Rectal smooth muscle tissue (tissue), 1 donor: ENCODE measurements around the gene STEAP1B.
"Not testable (repeated sequence)": the region's sequence is repeated elsewhere in the genome, so short reads cannot be mapped to it uniquely, and the experiment has no call there.

Experiments used
- H3K27ac ChIP-seq: one replicate; pipeline ENCODE4 v1.7.0; 2013; ENCODE audit warnings: low read depth, low read length, inconsistent platforms
- H3K27me3 ChIP-seq: one replicate; pipeline ENCODE4 v1.7.0; 2013; ENCODE audit warnings: low read length; ENCODE audit not compliant: control insufficient read depth, insufficient read depth
- H3K36me3 ChIP-seq: one replicate; pipeline ENCODE4 v1.7.0; 2013; ENCODE audit warnings: low read length; ENCODE audit not compliant: control insufficient read depth, insufficient read depth
- H3K4me1 ChIP-seq: one replicate; pipeline ENCODE4 v1.7.0; 2013; ENCODE audit warnings: low read length; ENCODE audit not compliant: control insufficient read depth, insufficient read depth
- H3K4me3 ChIP-seq: one replicate; pipeline ENCODE4 v1.7.0; 2013; ENCODE audit warnings: low read length
- H3K9ac ChIP-seq: one replicate; pipeline ENCODE4 v1.7.0; 2013; ENCODE audit warnings: low read length

STEAP1B gene

DNA sequence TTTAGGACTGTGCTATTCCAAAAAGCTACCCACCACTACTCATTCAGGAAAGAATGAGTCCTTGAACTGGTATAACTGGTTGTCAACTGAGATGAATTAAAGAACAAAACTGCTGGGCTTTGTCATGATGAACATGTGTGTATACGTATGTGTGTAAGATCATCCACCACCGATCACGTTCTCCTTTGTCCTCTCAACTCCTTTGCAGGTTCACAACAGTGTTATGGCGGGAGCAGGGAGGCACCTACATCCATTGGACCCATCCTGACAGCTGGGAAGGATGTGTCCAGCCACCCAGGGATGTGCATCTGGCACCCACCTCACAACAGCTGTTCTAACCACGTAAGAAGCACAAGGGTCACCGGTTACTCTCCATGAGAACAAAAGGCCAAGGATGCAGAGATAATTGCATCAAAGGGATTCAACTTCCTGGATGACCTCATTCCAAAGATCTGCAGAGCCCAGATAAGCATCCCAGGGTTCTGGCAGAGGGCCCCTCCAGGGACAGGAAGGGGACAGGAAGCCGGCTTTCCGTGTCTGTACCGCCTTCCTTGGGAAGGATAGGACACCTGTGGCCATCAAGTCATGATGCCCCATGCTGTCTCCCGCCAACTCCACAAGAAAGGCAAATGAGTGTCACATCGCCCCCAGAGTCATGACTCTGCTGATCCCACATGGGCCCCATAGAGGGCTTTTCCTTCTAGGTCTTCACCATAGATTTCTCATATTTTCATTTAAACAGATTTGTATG is 66.1 kb downstream of the STEAP1B start:
- no peaks in the 10 kb centered on the region for H3K27me3 ChIP-seq
- H3K4me1 ChIP-seq = no peaks in the 10 kb centered on the region
- no peak overlapping the region for H3K4me3 ChIP-seq
- H3K36me3 ChIP-seq = no peaks in the 10 kb centered on the region
- no peak overlapping the region for H3K27ac ChIP-seq
- no peak overlapping the region for H3K9ac ChIP-seq

DNA sequence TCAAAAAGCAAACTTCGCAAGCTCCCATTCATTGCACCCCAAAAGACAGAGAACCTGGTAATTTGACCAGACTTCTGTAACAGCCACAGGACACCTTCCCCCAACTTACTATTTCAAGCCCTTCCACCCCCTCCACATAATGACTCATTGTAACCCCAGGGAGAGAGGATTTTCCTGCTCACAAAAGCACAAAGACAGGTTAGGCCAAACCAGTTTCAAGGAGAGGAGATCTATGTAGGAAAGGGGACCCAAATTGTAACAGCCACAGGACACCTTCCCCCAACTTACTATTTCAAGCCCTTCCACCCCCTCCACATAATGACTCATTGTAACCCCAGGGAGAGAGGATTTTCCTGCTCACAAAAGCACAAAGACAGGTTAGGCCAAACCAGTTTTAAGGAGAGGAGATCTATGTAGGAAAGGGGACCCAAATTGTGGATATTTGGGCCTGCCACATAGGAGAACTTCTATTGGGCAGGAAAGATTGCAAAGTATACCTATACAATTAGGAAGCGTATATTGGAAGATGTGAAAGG is 66.8 kb downstream of the STEAP1B start:
- H3K4me1 ChIP-seq, H3K9ac ChIP-seq, H3K4me3 ChIP-seq, H3K27me3 ChIP-seq, H3K36me3 ChIP-seq, H3K27ac ChIP-seq: not testable (repeated sequence)

DNA sequence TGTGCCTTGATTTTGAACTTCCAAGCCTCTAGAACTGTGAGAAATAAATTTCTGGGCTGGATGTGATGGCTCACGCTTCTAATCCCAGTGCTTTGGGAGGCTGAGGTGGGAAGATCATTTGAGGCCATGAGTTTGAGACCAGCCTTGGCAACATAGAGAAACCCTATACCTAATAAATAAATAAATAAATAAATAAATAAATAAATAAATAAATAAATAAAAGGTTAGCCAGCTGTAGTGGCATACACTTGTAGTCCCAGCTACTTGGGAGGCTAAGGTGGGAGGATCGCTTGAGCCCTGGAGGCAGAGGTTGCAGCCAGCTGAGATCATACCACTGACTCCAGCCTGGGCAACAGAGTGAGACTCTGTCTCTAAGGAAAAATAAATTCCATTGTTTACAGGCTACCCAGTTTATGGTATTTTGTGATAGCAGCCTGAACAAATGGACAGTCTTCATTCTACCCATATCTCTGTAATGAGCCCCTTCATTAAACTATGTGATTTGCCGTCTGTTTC is 67.7 kb downstream of the STEAP1B start:
- no peaks in the 10 kb centered on the region for H3K36me3 ChIP-seq
- no peak overlapping the region for H3K4me3 ChIP-seq
- no peak overlapping the region for H3K27ac ChIP-seq
- H3K4me1 ChIP-seq = no peaks in the 10 kb centered on the region
- no peak overlapping the region for H3K9ac ChIP-seq
- H3K27me3 ChIP-seq = no peaks in the 10 kb centered on the region

DNA sequence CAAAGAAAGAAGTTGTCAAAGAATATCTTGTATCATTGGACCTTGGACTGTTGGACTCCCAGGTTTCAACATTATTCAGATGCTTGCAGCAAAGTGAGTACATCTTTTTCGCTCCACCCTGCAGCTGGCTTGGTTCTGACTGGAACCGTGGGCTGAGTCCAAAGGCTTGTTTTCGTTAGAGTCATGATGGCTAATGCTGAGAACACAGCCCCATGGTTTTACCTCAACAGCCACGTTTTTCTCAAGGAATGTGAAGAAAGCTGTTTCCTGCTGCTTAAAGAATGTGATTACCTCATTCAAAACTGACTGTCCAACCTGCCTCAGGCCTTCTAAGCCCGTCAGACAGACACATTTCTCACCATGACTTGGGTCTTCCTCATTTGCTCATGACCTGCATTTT is 69.5 kb downstream of the STEAP1B start:
- H3K4me1 ChIP-seq = no peaks in the 10 kb centered on the region
- no peak overlapping the region for H3K9ac ChIP-seq
- H3K36me3 ChIP-seq = no peaks in the 10 kb centered on the region
- H3K4me3 ChIP-seq = no peak overlapping the region
- H3K27me3 ChIP-seq = no peaks in the 10 kb centered on the region
- H3K27ac ChIP-seq = no peak overlapping the region

DNA sequence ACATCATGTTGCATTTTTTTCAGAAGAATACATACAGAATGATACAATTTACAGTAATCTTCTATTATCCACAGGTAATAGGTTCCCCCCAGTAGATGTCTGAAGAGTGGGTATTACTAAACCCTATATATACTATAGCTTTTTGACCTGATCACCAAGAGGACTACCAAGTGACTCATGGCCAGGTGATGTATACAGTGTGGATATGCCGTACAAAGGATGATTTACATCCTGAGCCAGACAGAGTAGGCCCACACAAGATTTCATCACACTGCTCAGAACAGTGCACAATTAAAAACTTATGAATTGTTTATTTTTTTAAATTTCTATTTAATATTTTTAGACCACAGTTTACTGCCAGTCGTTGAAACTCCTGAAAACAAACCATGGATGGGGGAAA is 70.6 kb downstream of the STEAP1B start:
- H3K27me3 ChIP-seq = no peaks in the 10 kb centered on the region
- H3K27ac ChIP-seq = no peak overlapping the region
- no peak overlapping the region for H3K4me3 ChIP-seq
- H3K4me1 ChIP-seq = no peaks in the 10 kb centered on the region
- no peaks in the 10 kb centered on the region for H3K36me3 ChIP-seq
- no peak overlapping the region for H3K9ac ChIP-seq

DNA sequence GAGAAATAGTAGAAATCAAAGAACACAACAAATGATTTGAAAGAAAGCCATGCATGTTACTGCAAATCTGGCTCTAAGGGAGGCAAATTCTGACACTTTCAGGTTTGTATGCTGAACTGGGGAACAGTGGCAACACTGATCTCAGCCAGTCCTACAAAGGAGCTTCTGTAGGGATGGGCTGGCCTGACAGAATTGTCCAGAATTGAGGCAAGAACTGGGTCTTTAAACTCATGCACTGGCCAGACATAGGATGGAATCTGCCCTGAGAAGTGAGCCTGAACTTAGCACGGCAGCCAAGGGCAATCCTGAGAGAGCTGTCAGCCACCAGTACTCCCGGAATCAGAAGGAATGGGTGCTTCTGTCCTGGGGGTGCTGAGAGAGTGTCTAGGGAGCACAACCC is 72.1 kb downstream of the STEAP1B start:
- Histone ChIP-seq H3K9ac (no peak overlapping the region), H3K27me3 (no peaks in the 10 kb centered on the region), H3K27ac (no peak overlapping the region), H3K4me1 (no peaks in the 10 kb centered on the region), H3K36me3 (no peaks in the 10 kb centered on the region), H3K4me3 (no peak overlapping the region)

DNA sequence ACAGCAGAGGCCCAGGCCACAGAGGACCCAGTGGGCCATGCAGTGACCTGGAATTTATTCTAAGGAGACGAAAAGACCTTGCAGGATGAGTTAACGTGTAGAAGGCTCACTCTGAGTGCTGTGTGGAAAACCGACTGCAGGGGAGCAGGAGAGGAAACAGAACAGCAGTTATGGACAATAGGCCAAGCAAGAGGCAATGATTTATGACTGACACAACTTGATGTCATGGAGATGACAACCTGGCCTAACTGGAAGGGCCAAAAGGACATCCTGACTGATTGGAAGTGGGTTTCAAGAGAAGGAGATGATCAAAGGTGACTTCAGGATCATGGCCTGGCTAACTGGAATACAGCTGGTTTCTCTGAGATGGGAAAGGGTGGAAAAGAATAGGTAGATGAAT is 72.9 kb downstream of the STEAP1B start:
- no peak overlapping the region for H3K9ac ChIP-seq
- H3K27me3 ChIP-seq = no peaks in the 10 kb centered on the region
- H3K27ac ChIP-seq = no peak overlapping the region
- H3K4me3 ChIP-seq = no peak overlapping the region
- no peaks in the 10 kb centered on the region for H3K4me1 ChIP-seq
- H3K36me3 ChIP-seq = no peaks in the 10 kb centered on the region

DNA sequence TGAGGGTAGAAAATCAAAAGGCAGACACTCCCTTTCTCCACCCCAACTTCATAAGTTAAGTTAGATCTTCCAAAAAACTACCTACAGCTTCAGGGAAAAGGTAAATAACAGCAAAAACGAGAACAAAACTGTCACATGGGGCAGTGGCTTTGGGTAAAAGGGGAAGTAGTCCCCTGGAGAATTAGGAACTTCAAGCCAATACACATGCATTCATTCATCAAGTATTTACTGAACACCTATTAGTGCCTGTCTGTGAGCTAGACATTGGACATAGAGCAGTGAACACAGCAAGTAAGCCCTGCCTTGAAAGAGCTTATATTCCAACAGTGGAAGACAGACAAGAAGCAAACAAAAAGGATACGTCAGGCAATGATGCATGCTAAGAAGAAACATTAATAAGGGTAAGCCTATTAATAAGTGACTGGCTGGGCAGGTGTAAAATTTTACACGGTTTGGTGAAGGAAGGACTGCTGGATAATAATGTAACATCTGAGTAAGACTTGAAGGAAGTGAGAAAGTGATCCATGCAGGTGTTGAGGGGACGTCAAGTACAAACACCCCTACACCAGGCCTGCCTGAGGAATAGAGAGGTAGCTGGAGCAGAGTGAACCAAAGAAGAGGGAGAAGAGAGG is 73.4 kb downstream of the STEAP1B start:
- H3K27ac ChIP-seq = no peak overlapping the region
- no peaks in the 10 kb centered on the region for H3K27me3 ChIP-seq
- no peaks in the 10 kb centered on the region for H3K36me3 ChIP-seq
- no peak overlapping the region for H3K4me3 ChIP-seq
- no peak overlapping the region for H3K9ac ChIP-seq
- H3K4me1 ChIP-seq = no peaks in the 10 kb centered on the region

DNA sequence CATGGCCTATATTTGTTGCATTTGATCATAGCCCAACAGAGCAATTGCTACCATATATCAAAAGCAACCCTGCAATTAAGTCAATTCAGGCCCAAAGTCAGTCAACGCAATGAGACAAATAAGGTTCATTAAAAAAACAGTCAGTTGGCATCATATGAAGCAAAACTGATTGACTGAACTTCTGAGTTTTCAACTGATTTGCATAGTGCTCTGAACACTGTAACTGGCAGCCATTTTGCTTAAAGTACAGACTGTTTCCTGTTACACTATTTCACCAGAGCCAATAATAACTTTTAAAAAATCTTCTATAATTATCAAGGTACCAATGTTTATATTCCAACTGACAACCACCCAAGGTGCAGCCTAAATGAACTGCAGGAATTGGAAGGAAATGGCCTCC is 74.6 kb downstream of the STEAP1B start:
- no peaks in the 10 kb centered on the region for H3K4me1 ChIP-seq
- no peaks in the 10 kb centered on the region for H3K27me3 ChIP-seq
- no peaks in the 10 kb centered on the region for H3K36me3 ChIP-seq
- no peak overlapping the region for H3K9ac ChIP-seq
- no peak overlapping the region for H3K4me3 ChIP-seq
- H3K27ac ChIP-seq = no peak overlapping the region

DNA sequence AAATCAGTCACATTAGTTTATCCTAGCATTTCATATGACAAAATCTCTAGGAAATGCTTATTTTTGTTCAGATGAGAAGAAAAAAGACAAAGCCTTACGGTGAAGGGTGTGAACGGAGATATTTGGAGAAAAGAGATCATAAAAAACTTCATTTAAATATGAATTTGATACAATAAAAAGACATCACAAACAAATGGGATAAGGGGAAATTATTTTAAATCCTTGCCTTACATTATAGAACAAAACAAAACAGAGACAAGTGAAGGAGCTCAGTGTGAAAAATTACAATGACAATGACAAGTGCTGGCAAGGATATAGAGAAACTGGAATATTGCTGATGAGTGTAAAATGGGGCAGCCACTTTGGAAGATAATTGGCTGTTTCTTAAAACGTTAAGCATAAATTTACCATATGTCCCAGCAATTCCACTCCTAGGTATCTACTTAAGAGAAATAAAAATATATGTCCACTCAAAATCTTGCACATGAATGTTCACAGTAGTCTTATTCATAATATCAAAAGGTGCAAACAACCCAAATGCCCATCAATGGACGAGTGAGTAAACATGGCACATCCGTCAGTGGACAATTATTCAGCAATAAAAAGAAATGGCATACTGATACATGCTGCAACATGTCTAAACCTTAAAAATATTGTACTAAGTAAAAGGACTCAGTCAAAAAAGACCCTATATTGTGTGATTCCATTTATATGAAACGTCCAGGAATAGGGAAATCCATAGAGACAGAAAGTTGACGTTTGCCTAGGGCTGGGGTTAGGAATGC is 77.0 kb downstream of the STEAP1B start:
- H3K4me1 ChIP-seq = no peaks in the 10 kb centered on the region
- H3K36me3 ChIP-seq = no peaks in the 10 kb centered on the region
- no peak overlapping the region for H3K9ac ChIP-seq
- H3K27ac ChIP-seq = no peak overlapping the region
- no peak overlapping the region for H3K4me3 ChIP-seq
- no peaks in the 10 kb centered on the region for H3K27me3 ChIP-seq

DNA sequence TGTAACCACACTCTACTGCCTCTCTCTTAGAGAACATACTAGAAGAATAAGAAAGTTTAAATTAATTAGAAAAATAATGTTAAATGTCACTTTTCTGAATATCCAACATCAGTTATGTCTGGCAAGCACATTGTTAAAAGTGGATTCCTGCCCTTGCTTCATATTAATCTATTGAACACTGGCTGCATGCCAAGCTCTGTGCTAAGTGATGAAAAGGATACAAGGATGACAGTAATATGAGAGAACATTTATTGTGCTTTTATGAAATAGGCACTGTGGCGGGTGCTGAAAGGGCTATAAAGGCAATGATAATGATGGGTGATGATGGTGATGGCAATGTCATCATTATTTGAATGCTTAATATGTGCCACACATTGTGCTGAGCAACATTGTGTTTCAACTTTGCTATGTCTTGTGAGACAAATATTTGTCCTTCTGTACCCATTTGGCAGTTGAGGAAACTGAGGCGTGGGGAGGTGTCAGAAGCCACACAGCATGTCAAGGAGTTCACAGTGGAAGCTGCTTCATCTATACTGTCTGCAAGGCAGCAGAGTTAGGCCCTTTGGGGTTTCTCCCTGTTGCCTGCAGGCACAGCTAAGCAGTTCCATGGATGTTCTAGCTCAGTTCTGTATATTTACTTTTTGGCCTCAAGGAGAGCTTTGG is 78.9 kb downstream of the STEAP1B start:
- no peak overlapping the region for H3K9ac ChIP-seq

DNA sequence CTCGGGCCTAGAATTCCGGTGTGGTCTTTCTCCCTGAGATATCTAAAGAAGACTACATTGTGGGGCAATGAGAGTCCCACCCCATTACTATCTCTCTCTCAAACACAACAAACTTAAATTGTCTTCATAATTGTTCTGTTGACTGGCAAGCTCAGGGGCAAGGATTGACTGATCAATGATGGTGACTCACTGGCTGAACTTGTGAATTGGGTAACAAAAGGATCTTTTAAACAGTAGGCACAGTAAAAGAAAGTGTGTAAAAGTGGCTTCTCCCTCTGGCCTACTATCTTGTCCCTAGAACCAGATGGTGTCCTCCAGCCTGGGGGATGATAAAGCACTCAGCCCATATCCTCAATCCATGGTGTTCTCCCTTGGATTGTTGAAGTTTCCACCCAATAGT is 80.0 kb downstream of the STEAP1B start:
- no peaks in the 10 kb centered on the region for H3K27me3 ChIP-seq
- no peaks in the 10 kb centered on the region for H3K4me1 ChIP-seq
- no peak overlapping the region for H3K9ac ChIP-seq
- no peak overlapping the region for H3K4me3 ChIP-seq
- H3K27ac ChIP-seq = no peak overlapping the region
- H3K36me3 ChIP-seq = no peaks in the 10 kb centered on the region

More for the DNA sequence above, 78.9 kb downstream of the STEAP1B start:
- no peaks in the 10 kb centered on the region for H3K27me3 ChIP-seq
- H3K27ac ChIP-seq = no peak overlapping the region
- H3K4me1 ChIP-seq = no peaks in the 10 kb centered on the region
- H3K36me3 ChIP-seq = no peaks in the 10 kb centered on the region
- H3K4me3 ChIP-seq = no peak overlapping the region
